WTC11 (cell line): Measurements from ENCODE around the gene U2AF1L4. TPM values are rescaled to one million over a fixed set of nuclear protein-coding genes. Genes with fewer than 3 reads are reported as not detected.

Experiments
- ATAC-seq: fragments of 200-7000 bp; cut with Tn5 transposase; 2 replicates; pipeline ENCODE4 v1.10.0; 2021; ENCODE audit warnings: mild to moderate bottlenecking, moderate library complexity
- CTCF ChIA-PET: fragments of 300-600 bp; sonication (Branson Sonifier 250); formaldehyde crosslinking; loops from one replicate; lab custom pipeline; 2021; ENCODE audit warnings: antibody characterized with exemption; lab: Charles Lee
- POLR2A ChIA-PET: fragments of 350-600 bp; sonication (Branson Sonifier 250); formaldehyde crosslinking; loops from one replicate; lab custom pipeline; 2021; ENCODE audit warnings: antibody characterized with exemption; lab: Charles Lee
- DNase-seq: peaks from one replicate; pipeline ENCODE4 v3.0.0; 2021; ENCODE audit warnings: low spot score
- H3K27ac Mint-ChIP-seq: 2 replicates; pipeline ENCODE4 v1.8.0; 2021; ENCODE audit warnings: mixed read lengths
- H3K27me3 Mint-ChIP-seq: 2 replicates; pipeline ENCODE4 v1.8.0; 2021; ENCODE audit warnings: low read depth, mild to moderate bottlenecking, moderate library complexity, mixed read lengths
- H3K36me3 Mint-ChIP-seq: 2 replicates; pipeline ENCODE4 v1.8.0; 2021; ENCODE audit warnings: mixed read lengths
- H3K4me1 Mint-ChIP-seq: 2 replicates; pipeline ENCODE4 v1.8.0; 2022; ENCODE audit warnings: mixed read lengths
- H3K4me3 Mint-ChIP-seq: 2 replicates; pipeline ENCODE4 v1.8.0; 2021; ENCODE audit warnings: mild to moderate bottlenecking, moderate library complexity, mixed read lengths
- H3K9me3 Mint-ChIP-seq: 2 replicates; pipeline ENCODE4 v1.8.0; 2021; ENCODE audit warnings: mixed read lengths
- ATF3 ChIP-seq: sonication (generic); formaldehyde crosslinking; conservative IDR thresholded peaks from 2 replicates; pipeline ENCODE4 v1.8.1; 2022; ENCODE audit warnings: mild to moderate bottlenecking, missing genetic modification reagents
- ATF6 ChIP-seq: sonication (generic); formaldehyde crosslinking; IDR thresholded peaks from 2 replicates; pipeline ENCODE4 v1.8.1; 2023; ENCODE audit warnings: mild to moderate bottlenecking, missing genetic modification reagents
- CDX4 ChIP-seq: fragments of 250-450 bp; sonication (Bioruptor Pico); IDR thresholded peaks from 2 replicates; pipeline ENCODE4 v1.9.0; 2021; ENCODE audit warnings: moderate library complexity, mild to moderate bottlenecking, inconsistent platforms, borderline replicate concordance
- CREM ChIP-seq: sonication (generic); formaldehyde crosslinking; IDR thresholded peaks from 2 replicates; pipeline ENCODE4 v1.8.1; 2022; ENCODE audit warnings: mild to moderate bottlenecking, missing genetic modification reagents, moderate library complexity
- FOXJ3 ChIP-seq: sonication (generic); formaldehyde crosslinking; IDR thresholded peaks from 2 replicates; pipeline ENCODE4 v1.9.0; 2021; ENCODE audit warnings: missing genetic modification reagents, mild to moderate bottlenecking, borderline replicate concordance
- GRHL2 ChIP-seq: fragments of 250-450 bp; sonication (Bioruptor Pico); IDR thresholded peaks from 2 replicates; pipeline ENCODE4 v1.8.0; 2022; ENCODE audit warnings: mild to moderate bottlenecking, moderate library complexity; ENCODE audit not compliant: insufficient replicate concordance, severe bottlenecking
- GTF2I ChIP-seq: fragments of 250-450 bp; sonication (Bioruptor Pico); conservative IDR thresholded peaks from 2 replicates; pipeline ENCODE4 v1.4.0; 2021; ENCODE audit warnings: mild to moderate bottlenecking
- KAT7 ChIP-seq: sonication (generic); formaldehyde crosslinking; IDR thresholded peaks from 2 replicates; pipeline ENCODE4 v1.8.1; 2023; ENCODE audit warnings: missing genetic modification reagents, mild to moderate bottlenecking, borderline replicate concordance
- NFYB ChIP-seq: sonication (generic); formaldehyde crosslinking; conservative IDR thresholded peaks from 2 replicates; pipeline ENCODE4 v1.8.0; 2022; ENCODE audit warnings: low read depth, missing genetic modification reagents
- SMAD4 ChIP-seq: sonication (generic); formaldehyde crosslinking; IDR thresholded peaks from 2 replicates; pipeline ENCODE4 v1.8.0; 2022; ENCODE audit warnings: mild to moderate bottlenecking, missing genetic modification reagents
- TEAD1 ChIP-seq: sonication (generic); formaldehyde crosslinking; IDR thresholded peaks from 2 replicates; pipeline ENCODE4 v1.8.0; 2022; ENCODE audit warnings: mild to moderate bottlenecking, missing genetic modification reagents
- TEAD4 ChIP-seq: sonication (generic); formaldehyde crosslinking; IDR thresholded peaks from 2 replicates; pipeline ENCODE4 v1.8.0; 2022; ENCODE audit warnings: mild to moderate bottlenecking, missing genetic modification reagents
- ZNF121 ChIP-seq: sonication (generic); formaldehyde crosslinking; IDR thresholded peaks from 2 replicates; pipeline ENCODE4 v1.8.0; 2023; ENCODE audit warnings: missing genetic modification reagents
- ZNF138 ChIP-seq: sonication (generic); formaldehyde crosslinking; conservative IDR thresholded peaks from 2 replicates; pipeline ENCODE4 v1.8.1; 2022; ENCODE audit warnings: mild to moderate bottlenecking, moderate library complexity, missing genetic modification reagents
- ZNF263 ChIP-seq: sonication (generic); formaldehyde crosslinking; IDR thresholded peaks from 2 replicates; pipeline ENCODE4 v1.8.1; 2022; ENCODE audit warnings: low read depth, mild to moderate bottlenecking, moderate library complexity, missing genetic modification reagents
- ZNF416 ChIP-seq: fragments of 250-450 bp; sonication (Bioruptor Pico); IDR thresholded peaks from 2 replicates; pipeline ENCODE4 v1.9.0; 2021; ENCODE audit warnings: mild to moderate bottlenecking, inconsistent platforms
- ZNF423 ChIP-seq: fragments of 250-450 bp; sonication (Bioruptor Pico); IDR thresholded peaks from 2 replicates; pipeline ENCODE4 v2.1.2; 2022; ENCODE audit warnings: mild to moderate bottlenecking, moderate library complexity
- total RNA-seq: library from RNA; stranded (reverse); gene quantifications from 3 replicates; pipeline ENCODE4 v1.2.3, GENCODE V29; 2021
- TF ChIP-seq, protein P1 (sequence below): sonication (generic); formaldehyde crosslinking; IDR thresholded peaks from 2 replicates; pipeline ENCODE4 v1.8.0; 2023; ENCODE audit warnings: missing genetic modification reagents
- TF ChIP-seq, protein P2 (sequence below): sonication (generic); formaldehyde crosslinking; IDR thresholded peaks from 2 replicates; pipeline ENCODE4 v1.8.0; 2022; ENCODE audit warnings: mild to moderate bottlenecking, missing genetic modification reagents
- TF ChIP-seq, protein P3 (sequence below): sonication (generic); formaldehyde crosslinking; IDR thresholded peaks from 2 replicates; pipeline ENCODE4 v1.8.1; 2022; ENCODE audit warnings: low read depth, mild to moderate bottlenecking, moderate library complexity, missing genetic modification reagents, borderline replicate concordance
- TF ChIP-seq, protein P4 (sequence below): fragments of 250-450 bp; sonication (Bioruptor Pico); IDR thresholded peaks from 2 replicates; pipeline ENCODE4 v1.8.0; 2021; ENCODE audit warnings: mild to moderate bottlenecking

Gene U2AF1L4
- total RNA-seq, 1 experiment from 2014 or later: 20.9 TPM

DNA sequence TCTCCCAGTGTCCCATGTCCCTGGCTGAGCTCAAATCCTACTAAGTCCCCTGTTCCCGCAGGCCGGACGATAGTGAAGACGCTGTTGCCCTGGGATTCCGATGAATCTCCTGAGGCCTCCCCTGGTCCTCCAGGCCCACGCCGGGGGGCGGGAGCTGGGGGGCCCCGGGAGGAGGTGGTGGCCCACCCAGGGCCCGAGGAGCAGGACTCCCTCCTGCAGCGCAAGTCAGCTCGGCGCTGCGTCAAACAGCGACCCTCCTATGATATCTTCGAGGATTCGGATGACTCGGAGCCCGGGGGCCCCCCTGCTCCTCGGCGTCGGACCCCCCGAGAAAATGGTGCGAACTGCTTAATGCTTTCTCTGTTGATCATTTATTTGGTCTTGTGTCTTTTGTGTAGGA lies 21.5 kb downstream of the U2AF1L4 start:
- Mint-ChIP-seq H3K4me3 (no peak overlapping the region), H3K36me3 (peaks cover 55% of the 10 kb centered on the region), H3K9me3 (no peaks in the 10 kb centered on the region), H3K27me3 (no peaks in the 10 kb centered on the region), H3K4me1 (peaks cover 5% of the 10 kb centered on the region), H3K27ac (no peak overlapping the region)
- ChIA-PET CTCF (interaction anchor here (0.6 to 1.0 kb wide), 5 partner anchors 14 to 228 kb away, joined by 3 read pairs; no protein-coding TSS in a partner anchor), POLR2A (no interaction called here)
- TF ChIP-seq SMAD4 (no peak), GRHL2 (no peak), GTF2I (no peak), ZNF416 (no peak), CREM (CRISPR knock-in tag) (no peak)
- ATAC-seq: no peak
- DNase-seq: no peak

DNA sequence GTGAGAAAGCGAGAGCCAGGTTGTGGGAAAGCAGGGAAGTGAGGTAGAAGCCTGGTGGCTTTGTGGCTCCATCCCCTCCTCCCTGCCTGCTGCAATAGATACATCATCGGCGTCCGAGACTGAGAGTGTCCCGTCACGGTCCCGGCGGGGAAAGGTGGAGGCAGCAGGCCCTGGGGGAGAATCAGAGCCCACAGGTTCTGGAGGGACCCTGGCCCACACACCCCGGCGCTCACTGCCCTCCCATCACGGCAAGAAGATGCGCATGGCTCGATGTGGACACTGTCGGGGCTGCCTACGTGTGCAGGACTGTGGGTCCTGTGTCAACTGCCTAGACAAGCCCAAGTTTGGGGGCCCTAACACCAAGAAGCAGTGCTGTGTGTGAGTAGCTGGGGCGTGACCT lies 22.3 kb downstream of the U2AF1L4 start:
- no peak for ATAC-seq
- TF ChIP-seq ZNF138 (CRISPR knock-in tag): no peak
- no peak for TF ChIP-seq TEAD4 (CRISPR knock-in tag)
- TF ChIP-seq, protein P1, sequence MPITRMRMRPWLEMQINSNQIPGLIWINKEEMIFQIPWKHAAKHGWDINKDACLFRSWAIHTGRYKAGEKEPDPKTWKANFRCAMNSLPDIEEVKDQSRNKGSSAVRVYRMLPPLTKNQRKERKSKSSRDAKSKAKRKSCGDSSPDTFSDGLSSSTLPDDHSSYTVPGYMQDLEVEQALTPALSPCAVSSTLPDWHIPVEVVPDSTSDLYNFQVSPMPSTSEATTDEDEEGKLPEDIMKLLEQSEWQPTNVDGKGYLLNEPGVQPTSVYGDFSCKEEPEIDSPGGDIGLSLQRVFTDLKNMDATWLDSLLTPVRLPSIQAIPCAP (CRISPR knock-in tag): no peak
- no peak for TF ChIP-seq ATF6 (CRISPR knock-in tag)
- TF ChIP-seq, protein P2, sequence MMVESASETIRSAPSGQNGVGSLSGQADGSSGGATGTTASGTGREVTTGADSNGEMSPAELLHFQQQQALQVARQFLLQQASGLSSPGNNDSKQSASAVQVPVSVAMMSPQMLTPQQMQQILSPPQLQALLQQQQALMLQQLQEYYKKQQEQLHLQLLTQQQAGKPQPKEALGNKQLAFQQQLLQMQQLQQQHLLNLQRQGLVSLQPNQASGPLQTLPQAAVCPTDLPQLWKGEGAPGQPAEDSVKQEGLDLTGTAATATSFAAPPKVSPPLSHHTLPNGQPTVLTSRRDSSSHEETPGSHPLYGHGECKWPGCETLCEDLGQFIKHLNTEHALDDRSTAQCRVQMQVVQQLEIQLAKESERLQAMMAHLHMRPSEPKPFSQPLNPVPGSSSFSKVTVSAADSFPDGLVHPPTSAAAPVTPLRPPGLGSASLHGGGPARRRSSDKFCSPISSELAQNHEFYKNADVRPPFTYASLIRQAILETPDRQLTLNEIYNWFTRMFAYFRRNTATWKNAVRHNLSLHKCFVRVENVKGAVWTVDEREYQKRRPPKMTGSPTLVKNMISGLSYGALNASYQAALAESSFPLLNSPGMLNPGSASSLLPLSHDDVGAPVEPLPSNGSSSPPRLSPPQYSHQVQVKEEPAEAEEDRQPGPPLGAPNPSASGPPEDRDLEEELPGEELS (CRISPR knock-in tag): no peak
- no peak for TF ChIP-seq ATF3 (CRISPR knock-in tag)
- TF ChIP-seq, protein P3, sequence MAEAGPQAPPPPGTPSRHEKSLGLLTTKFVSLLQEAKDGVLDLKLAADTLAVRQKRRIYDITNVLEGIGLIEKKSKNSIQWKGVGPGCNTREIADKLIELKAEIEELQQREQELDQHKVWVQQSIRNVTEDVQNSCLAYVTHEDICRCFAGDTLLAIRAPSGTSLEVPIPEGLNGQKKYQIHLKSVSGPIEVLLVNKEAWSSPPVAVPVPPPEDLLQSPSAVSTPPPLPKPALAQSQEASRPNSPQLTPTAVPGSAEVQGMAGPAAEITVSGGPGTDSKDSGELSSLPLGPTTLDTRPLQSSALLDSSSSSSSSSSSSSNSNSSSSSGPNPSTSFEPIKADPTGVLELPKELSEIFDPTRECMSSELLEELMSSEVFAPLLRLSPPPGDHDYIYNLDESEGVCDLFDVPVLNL (CRISPR knock-in tag): no peak
- TF ChIP-seq, protein P4, sequence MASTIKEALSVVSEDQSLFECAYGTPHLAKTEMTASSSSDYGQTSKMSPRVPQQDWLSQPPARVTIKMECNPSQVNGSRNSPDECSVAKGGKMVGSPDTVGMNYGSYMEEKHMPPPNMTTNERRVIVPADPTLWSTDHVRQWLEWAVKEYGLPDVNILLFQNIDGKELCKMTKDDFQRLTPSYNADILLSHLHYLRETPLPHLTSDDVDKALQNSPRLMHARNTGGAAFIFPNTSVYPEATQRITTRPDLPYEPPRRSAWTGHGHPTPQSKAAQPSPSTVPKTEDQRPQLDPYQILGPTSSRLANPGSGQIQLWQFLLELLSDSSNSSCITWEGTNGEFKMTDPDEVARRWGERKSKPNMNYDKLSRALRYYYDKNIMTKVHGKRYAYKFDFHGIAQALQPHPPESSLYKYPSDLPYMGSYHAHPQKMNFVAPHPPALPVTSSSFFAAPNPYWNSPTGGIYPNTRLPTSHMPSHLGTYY (CRISPR knock-in tag): no peak
- no peak for TF ChIP-seq CDX4
- no peak for TF ChIP-seq ZNF263 (CRISPR knock-in tag)
- TF ChIP-seq ZNF121 (CRISPR knock-in tag): no peak
- TF ChIP-seq ZNF423 (CRISPR knock-in tag): no peak
- no peak for TF ChIP-seq TEAD1
- no peak for TF ChIP-seq KAT7 (CRISPR knock-in tag)
- TF ChIP-seq NFYB (CRISPR knock-in tag): no peak
- TF ChIP-seq FOXJ3: no peak
- Mint-ChIP-seq H3K4me1 (peaks cover 5% of the 10 kb centered on the region), H3K4me3 (no peak overlapping the region), H3K9me3 (no peaks in the 10 kb centered on the region), H3K36me3 (peaks cover 47% of the 10 kb centered on the region), H3K27me3 (no peaks in the 10 kb centered on the region), H3K27ac (no peak overlapping the region)
- CTCF ChIA-PET: interaction anchor here (0.6 to 1.0 kb wide), 5 partner anchors 14 to 228 kb away, joined by 3 read pairs; no protein-coding TSS in a partner anchor
- DNase-seq: no peak
- POLR2A ChIA-PET: no interaction called here
